Natural killer cell (primary cell): Measurements from ENCODE around the gene CFAP251. TPM values are rescaled to one million over a fixed set of nuclear protein-coding genes. Genes with fewer than 3 reads are reported as not detected.
"Not testable (repeated sequence)": the region's sequence is repeated elsewhere in the genome, so short reads cannot be mapped to it uniquely, and the experiment has no call there.

ENCODE experiments used
- ATAC-seq, 3 donors: fragments of 150-1000 bp in 2 of 3; fragments of 200-7000 bp in 1 of 3; cut with Tn5 transposase; 1 replicate in 1 of 3; 2 replicates in 2 of 3; pipeline ENCODE4 v1.10.0; 2021; ENCODE audit warnings: mild to moderate bottlenecking in 2 of 3, moderate library complexity in 2 of 3
- DNase-seq, 2 donors: peaks; one replicate each; pipeline versions ENCODE4 v3.0.0 to v3.0.0-alpha.2; 2013 to 2021; ENCODE audit warnings: mixed read lengths in 1 of 2
- H3K27ac ChIP-seq: one replicate; pipeline ENCODE4 v1.5.1; 2013; ENCODE audit warnings: mild to moderate bottlenecking, low read length
- H3K27me3 ChIP-seq: one replicate; pipeline ENCODE4 v1.6.1; 2013; ENCODE audit warnings: low read length; ENCODE audit not compliant: control insufficient read depth, insufficient read depth
- H3K36me3 ChIP-seq: one replicate; pipeline ENCODE4 v1.6.1; 2013; ENCODE audit warnings: low read length; ENCODE audit not compliant: control insufficient read depth, insufficient read depth
- H3K4me1 ChIP-seq: one replicate; pipeline ENCODE4 v1.6.1; 2013; ENCODE audit warnings: low read length; ENCODE audit not compliant: control insufficient read depth, insufficient read depth
- H3K4me3 ChIP-seq: one replicate; pipeline ENCODE4 v1.5.1; 2013; ENCODE audit warnings: low read length
- H3K9me3 ChIP-seq: one replicate; pipeline ENCODE4 v1.6.1; 2013; ENCODE audit warnings: low read length; ENCODE audit not compliant: control insufficient read depth, insufficient read depth
- H3K27ac Mint-ChIP-seq, 2 donors: one replicate each; pipeline ENCODE4 v1.8.0; 2022; ENCODE audit warnings: mild to moderate bottlenecking in 2 of 2, mixed read lengths in 2 of 2, moderate library complexity in 1 of 2
- H3K27me3 Mint-ChIP-seq, 2 donors: one replicate each; pipeline ENCODE4 v1.8.0; 2022; ENCODE audit warnings: low read depth in 2 of 2, mixed read lengths in 2 of 2
- H3K36me3 Mint-ChIP-seq: one replicate; pipeline ENCODE4 v1.8.0; 2022; ENCODE audit warnings: mixed read lengths
- H3K4me1 Mint-ChIP-seq, 2 donors: one replicate each; pipeline ENCODE4 v1.8.0; 2022; ENCODE audit warnings: mixed read lengths in 2 of 2
- H3K4me3 Mint-ChIP-seq: one replicate; pipeline ENCODE4 v1.8.0; 2022; ENCODE audit warnings: mild to moderate bottlenecking, moderate library complexity, mixed read lengths
- H3K9me3 Mint-ChIP-seq, 2 donors: one replicate each; pipeline ENCODE4 v1.8.0; 2022; ENCODE audit warnings: mixed read lengths in 2 of 2
- CTCF ChIP-seq: fragments of 200-600 bp; IDR thresholded peaks from one replicate; pipeline ENCODE4 v1.8.0; 2022; ENCODE audit warnings: antibody characterized with exemption
- WGBS: methylation state at CpG from one replicate; pipeline ENCODE4 v1.1.7; 2013; ENCODE audit warnings: missing lambda C conversion rate; ENCODE audit not compliant: insufficient coverage; 5-methylcytosine and 5-hydroxymethylcytosine counted together
- intact Hi-C: fragments of 100-400 bp; cut with micrococcal nuclease; formaldehyde crosslinking; loops from one replicate; pipeline ENCODE4 v1.14.2; 2022
- total RNA-seq, 4 donors: library from RNA; stranded (reverse); fragments of 120-200 nt in 1 of 4; gene quantifications; one replicate each; pipeline versions ENCODE4 v1.2.3 to v1.2.4, GENCODE V29; 2013 to 2022

CFAP251 gene
- under 1 TPM; 0.59 to 0.80 (median 0.59) TPM for total RNA-seq
- total RNA-seq (2013) = 0.56 TPM

- peak within 1 kb of the TSS; percentile 35 for H3K4me3 ChIP-seq
- peak within 1 kb of the TSS; percentile 50 for H3K27ac ChIP-seq
- H3K36me3 ChIP-seq = peaks cover 8% of the 10 kb centered on the region
- H3K27me3 Mint-ChIP-seq = no peaks in the 10 kb centered on the region
- DNase-seq (peak; percentile 95 to 98), ATAC-seq (peak; percentile 98 to 99 (median 98))
- peaks cover 13% of the 10 kb centered on the region for H3K4me1 ChIP-seq
- no peaks in the 10 kb centered on the region for H3K9me3 Mint-ChIP-seq
- WGBS = 20% methylated on average over 40 of the region's 41 CpGs
- H3K27ac Mint-ChIP-seq = peak within 1 kb of the TSS; percentile 88 to 91
- intact Hi-C loops = loop anchor here (1.0 kb wide), 1 partner anchor 30 kb away; the partner anchor contains the start of gene PSMD9
- no peaks in the 10 kb centered on the region for H3K36me3 Mint-ChIP-seq
- H3K9me3 ChIP-seq = no peaks in the 10 kb centered on the region
- TF ChIP-seq CTCF = peak; percentile 74
- peaks cover 9 to 12% of the 10 kb centered on the region in 2 donors for H3K4me1 Mint-ChIP-seq
- H3K27me3 ChIP-seq = no peaks in the 10 kb centered on the region
- peak within 1 kb of the TSS; percentile 88 for H3K4me3 Mint-ChIP-seq
Observed at GRCh38 chr12:121917950-121918678, at the start of gene CFAP251. CFAP251 (plus strand) TSS chr12:121918592; CDS start chr12:121921306, 2,714 bp downstream.

- intact Hi-C loops, H3K27me3 ChIP-seq, H3K27me3 Mint-ChIP-seq, H3K36me3 Mint-ChIP-seq, H3K4me3 Mint-ChIP-seq, H3K4me1 Mint-ChIP-seq, H3K36me3 ChIP-seq, H3K4me3 ChIP-seq, H3K4me1 ChIP-seq, H3K27ac Mint-ChIP-seq, H3K9me3 ChIP-seq, ATAC-seq, H3K27ac ChIP-seq, DNase-seq, H3K9me3 Mint-ChIP-seq: not testable (repeated sequence)
- 96% methylated on average over 6 of the region's 8 CpGs for WGBS
Observed at GRCh38 chr12:121869229-121869628, 49.2 kb upstream of the CFAP251 start.

- intact Hi-C loops = no loop called here
- 74% methylated on average over 3 of the region's 3 CpGs for WGBS
- H3K36me3 Mint-ChIP-seq = no peaks in the 10 kb centered on the region
- no peak overlapping the region for H3K27ac Mint-ChIP-seq
- Histone ChIP-seq H3K27me3 (no peaks in the 10 kb centered on the region), H3K9me3 (no peaks in the 10 kb centered on the region), H3K4me3 (no peak overlapping the region), H3K27ac (no peak overlapping the region), H3K36me3 (no peaks in the 10 kb centered on the region), H3K4me1 (no peaks in the 10 kb centered on the region)
- no peaks in the 10 kb centered on the region for H3K4me1 Mint-ChIP-seq
- no peak overlapping the region for H3K4me3 Mint-ChIP-seq
- no peaks in the 10 kb centered on the region for H3K9me3 Mint-ChIP-seq
- DNase-seq (no peak), ATAC-seq (no peak)
- no peaks in the 10 kb centered on the region for H3K27me3 Mint-ChIP-seq
- TF ChIP-seq CTCF = no peak
Observed at GRCh38 chr12:121871467-121871866, 46.9 kb upstream of the CFAP251 start.

GRCh38 chr12:121872546-121873215 is 45.7 kb upstream of the CFAP251 start:
- no peaks in the 10 kb centered on the region for H3K27me3 Mint-ChIP-seq
- no peak overlapping the region for H3K27ac ChIP-seq
- no peak for TF ChIP-seq CTCF
- H3K27ac Mint-ChIP-seq = no peak overlapping the region
- no peaks in the 10 kb centered on the region for H3K4me1 ChIP-seq
- H3K4me3 ChIP-seq = no peak overlapping the region
- intact Hi-C loops = no loop called here
- WGBS = 65% methylated on average over 4 of the region's 5 CpGs
- H3K4me3 Mint-ChIP-seq = no peak overlapping the region
- no peaks in the 10 kb centered on the region for H3K9me3 ChIP-seq
- no peaks in the 10 kb centered on the region for H3K9me3 Mint-ChIP-seq
- no peaks in the 10 kb centered on the region for H3K27me3 ChIP-seq
- DNase-seq = no peak
- no peaks in the 10 kb centered on the region for H3K36me3 Mint-ChIP-seq
- H3K36me3 ChIP-seq = no peaks in the 10 kb centered on the region
- no peaks in the 10 kb centered on the region for H3K4me1 Mint-ChIP-seq
- ATAC-seq = no peak
